Measurements from ENCODE around the gene GTF2A1L.

DNA sequence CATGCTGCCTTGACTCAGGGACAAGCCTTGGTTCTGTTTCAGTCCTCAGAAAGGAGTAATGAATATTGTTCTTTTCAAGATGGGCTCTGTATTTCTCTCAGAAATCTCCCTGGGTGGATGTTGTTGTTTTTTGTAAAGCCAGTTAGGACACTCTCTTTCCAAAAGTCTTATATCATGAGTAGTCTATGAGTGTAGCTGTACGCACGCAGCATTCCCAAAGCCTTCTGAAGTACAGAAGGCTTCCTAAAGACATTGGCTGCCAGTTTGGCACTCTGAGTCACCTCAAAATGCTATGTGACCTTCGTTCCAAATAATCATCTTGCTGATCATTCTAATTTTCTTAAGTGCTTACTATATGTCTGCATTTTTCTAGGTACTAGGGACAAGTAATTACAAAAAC is 16.7 kb upstream of the GTF2A1L start:
- no peak for TF ChIP-seq EZH2 (IDR thresholded peaks at IDR 0.05; ENCODE audit: borderline replicate concordance, low read length)
- TF ChIP-seq, protein P1, sequence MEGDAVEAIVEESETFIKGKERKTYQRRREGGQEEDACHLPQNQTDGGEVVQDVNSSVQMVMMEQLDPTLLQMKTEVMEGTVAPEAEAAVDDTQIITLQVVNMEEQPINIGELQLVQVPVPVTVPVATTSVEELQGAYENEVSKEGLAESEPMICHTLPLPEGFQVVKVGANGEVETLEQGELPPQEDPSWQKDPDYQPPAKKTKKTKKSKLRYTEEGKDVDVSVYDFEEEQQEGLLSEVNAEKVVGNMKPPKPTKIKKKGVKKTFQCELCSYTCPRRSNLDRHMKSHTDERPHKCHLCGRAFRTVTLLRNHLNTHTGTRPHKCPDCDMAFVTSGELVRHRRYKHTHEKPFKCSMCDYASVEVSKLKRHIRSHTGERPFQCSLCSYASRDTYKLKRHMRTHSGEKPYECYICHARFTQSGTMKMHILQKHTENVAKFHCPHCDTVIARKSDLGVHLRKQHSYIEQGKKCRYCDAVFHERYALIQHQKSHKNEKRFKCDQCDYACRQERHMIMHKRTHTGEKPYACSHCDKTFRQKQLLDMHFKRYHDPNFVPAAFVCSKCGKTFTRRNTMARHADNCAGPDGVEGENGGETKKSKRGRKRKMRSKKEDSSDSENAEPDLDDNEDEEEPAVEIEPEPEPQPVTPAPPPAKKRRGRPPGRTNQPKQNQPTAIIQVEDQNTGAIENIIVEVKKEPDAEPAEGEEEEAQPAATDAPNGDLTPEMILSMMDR (IDR thresholded peaks at IDR 0.05; ENCODE audit: low read length), result no peak
